ENCODE results near the gene MT1HL1. TPM values are rescaled to one million over a fixed set of nuclear protein-coding genes. Genes with fewer than 3 reads are reported as not detected.

Gene MT1HL1
- total and polyA plus RNA-seq, 4 donors, result 0.78 TPM; not detected in 3

DNA sequence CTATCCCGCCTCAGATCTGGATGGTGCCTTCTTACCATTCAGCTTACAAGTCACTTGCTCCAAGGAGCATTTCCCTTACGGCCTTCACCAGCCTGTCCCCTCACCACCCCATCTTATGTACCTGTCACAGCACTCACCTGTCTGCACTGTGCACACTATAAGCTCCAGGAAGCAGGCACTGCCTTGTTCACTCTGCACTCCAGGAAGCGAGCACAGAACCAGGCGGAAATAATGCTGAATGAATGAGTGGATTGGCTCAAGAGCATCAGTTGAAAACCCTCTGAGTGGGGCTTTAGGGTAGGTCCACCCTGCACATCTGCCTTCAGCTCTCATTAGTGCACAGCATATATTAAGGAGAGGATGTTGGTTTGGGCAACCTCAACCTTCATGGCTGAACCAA lies 28.8 kb upstream of the MT1HL1 start (continued):
- TF ChIP-seq, protein P1, sequence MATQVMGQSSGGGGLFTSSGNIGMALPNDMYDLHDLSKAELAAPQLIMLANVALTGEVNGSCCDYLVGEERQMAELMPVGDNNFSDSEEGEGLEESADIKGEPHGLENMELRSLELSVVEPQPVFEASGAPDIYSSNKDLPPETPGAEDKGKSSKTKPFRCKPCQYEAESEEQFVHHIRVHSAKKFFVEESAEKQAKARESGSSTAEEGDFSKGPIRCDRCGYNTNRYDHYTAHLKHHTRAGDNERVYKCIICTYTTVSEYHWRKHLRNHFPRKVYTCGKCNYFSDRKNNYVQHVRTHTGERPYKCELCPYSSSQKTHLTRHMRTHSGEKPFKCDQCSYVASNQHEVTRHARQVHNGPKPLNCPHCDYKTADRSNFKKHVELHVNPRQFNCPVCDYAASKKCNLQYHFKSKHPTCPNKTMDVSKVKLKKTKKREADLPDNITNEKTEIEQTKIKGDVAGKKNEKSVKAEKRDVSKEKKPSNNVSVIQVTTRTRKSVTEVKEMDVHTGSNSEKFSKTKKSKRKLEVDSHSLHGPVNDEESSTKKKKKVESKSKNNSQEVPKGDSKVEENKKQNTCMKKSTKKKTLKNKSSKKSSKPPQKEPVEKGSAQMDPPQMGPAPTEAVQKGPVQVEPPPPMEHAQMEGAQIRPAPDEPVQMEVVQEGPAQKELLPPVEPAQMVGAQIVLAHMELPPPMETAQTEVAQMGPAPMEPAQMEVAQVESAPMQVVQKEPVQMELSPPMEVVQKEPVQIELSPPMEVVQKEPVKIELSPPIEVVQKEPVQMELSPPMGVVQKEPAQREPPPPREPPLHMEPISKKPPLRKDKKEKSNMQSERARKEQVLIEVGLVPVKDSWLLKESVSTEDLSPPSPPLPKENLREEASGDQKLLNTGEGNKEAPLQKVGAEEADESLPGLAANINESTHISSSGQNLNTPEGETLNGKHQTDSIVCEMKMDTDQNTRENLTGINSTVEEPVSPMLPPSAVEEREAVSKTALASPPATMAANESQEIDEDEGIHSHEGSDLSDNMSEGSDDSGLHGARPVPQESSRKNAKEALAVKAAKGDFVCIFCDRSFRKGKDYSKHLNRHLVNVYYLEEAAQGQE (IDR thresholded peaks at IDR 0.05), result no peak

DNA sequence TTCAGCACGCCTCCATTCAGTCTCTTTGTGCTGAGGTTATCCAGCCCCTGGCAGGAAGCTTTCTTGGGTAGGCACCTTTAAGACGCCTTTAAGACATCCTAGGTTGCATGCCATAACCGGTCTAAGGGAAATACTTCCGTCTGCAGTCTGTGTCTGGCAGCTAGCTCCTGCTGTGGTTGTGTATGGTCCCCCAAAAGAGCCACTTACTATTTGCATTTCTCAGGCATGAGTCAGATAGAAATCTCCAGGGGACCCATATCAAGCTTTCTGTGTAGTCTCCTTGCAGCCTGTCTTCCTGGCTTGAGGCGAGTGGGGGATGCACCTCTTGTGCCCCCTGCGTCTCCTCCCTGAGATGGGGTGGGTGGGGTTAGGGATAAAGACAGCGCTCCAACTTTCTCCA lies 27.8 kb upstream of the MT1HL1 start:
- no peaks in the 10 kb centered on the region for H3K36me3 ChIP-seq (ENCODE audit: control insufficient read depth in 4 of 4, insufficient read depth in 3 of 4, low read depth in 1 of 4, low read length in 3 of 4)
- no peak for TF ChIP-seq FOXA1 (IDR thresholded peaks at IDR 0.05)
- TF ChIP-seq, protein P2, sequence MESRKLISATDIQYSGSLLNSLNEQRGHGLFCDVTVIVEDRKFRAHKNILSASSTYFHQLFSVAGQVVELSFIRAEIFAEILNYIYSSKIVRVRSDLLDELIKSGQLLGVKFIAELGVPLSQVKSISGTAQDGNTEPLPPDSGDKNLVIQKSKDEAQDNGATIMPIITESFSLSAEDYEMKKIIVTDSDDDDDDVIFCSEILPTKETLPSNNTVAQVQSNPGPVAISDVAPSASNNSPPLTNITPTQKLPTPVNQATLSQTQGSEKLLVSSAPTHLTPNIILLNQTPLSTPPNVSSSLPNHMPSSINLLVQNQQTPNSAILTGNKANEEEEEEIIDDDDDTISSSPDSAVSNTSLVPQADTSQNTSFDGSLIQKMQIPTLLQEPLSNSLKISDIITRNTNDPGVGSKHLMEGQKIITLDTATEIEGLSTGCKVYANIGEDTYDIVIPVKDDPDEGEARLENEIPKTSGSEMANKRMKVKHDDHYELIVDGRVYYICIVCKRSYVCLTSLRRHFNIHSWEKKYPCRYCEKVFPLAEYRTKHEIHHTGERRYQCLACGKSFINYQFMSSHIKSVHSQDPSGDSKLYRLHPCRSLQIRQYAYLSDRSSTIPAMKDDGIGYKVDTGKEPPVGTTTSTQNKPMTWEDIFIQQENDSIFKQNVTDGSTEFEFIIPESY (IDR thresholded peaks at IDR 0.05), result no peak
- TF ChIP-seq RAD21 (IDR thresholded peaks at IDR 0.05), result no peak
- TF ChIP-seq NR2F2 (IDR thresholded peaks at IDR 0.05), result no peak
- no peak for TF ChIP-seq HNF4G (IDR thresholded peaks at IDR 0.05)
- no peak for TF ChIP-seq HNF4A (conservative IDR thresholded peaks at IDR 0.05)
- no peak for TF ChIP-seq JUND (IDR thresholded peaks at IDR 0.05)
- no peak for TF ChIP-seq FOXA2 (IDR thresholded peaks at IDR 0.05)
- TF ChIP-seq RXRA (IDR thresholded peaks at IDR 0.05), result no peak
- TF ChIP-seq, protein P3, sequence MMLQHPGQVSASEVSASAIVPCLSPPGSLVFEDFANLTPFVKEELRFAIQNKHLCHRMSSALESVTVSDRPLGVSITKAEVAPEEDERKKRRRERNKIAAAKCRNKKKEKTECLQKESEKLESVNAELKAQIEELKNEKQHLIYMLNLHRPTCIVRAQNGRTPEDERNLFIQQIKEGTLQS (IDR thresholded peaks at IDR 0.05), result no peak
- no peak overlapping the region for H3K9ac ChIP-seq (ENCODE audit: low read depth in 1 of 2, low read length in 2 of 2)
- WGBS, result 45% methylated on average over 7 of the region's 7 CpGs
- H3K4me1 ChIP-seq (ENCODE audit: control insufficient read depth in 4 of 4, insufficient read depth in 4 of 4, low read length in 3 of 4), result no peaks in the 10 kb centered on the region
- H3K27me3 ChIP-seq (ENCODE audit: control insufficient read depth in 4 of 4, insufficient read depth in 4 of 4, low read length in 3 of 4), result peaks cover 0 to 4% (median 0%) of the 10 kb centered on the region in 4 donors
- H3K9me3 ChIP-seq (ENCODE audit: control insufficient read depth in 4 of 4, low read length in 3 of 4), result no peaks in the 10 kb centered on the region
- no peak overlapping the region for H3K27ac ChIP-seq (ENCODE audit: low read depth in 1 of 2, low read length in 2 of 2)
- no peak overlapping the region for H3K4me3 ChIP-seq (ENCODE audit: low read depth in 1 of 3, low read length in 3 of 3)
- no peak for DNase-seq (ENCODE audit: low spot score)

DNA sequence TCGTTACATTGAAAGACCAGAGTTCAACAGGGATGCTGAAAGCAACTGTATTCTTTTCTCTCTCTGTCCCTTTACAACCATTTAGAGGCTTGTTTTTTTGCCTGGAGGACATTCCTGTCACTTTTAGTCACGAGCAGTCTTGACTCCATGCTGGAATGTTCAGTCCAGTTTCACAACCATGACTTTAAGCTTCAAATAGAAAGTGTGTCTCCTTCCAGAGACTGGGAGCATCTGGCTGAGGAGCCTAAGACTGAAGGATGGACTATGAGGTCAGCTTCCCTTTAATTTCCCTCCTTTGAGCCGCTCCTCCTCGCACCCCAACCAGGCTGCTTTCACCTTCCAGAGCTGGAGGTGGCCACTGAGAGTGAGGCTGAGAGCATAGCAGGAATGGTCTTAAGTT lies 27.2 kb upstream of the MT1HL1 start:
- Histone ChIP-seq H3K4me1 (ENCODE audit: control insufficient read depth in 4 of 4, insufficient read depth in 4 of 4, low read length in 3 of 4) (no peaks in the 10 kb centered on the region), H3K36me3 (ENCODE audit: control insufficient read depth in 4 of 4, insufficient read depth in 3 of 4, low read depth in 1 of 4, low read length in 3 of 4) (no peaks in the 10 kb centered on the region), H3K27ac (ENCODE audit: low read depth in 1 of 2, low read length in 2 of 2) (no peak overlapping the region), H3K27me3 (ENCODE audit: control insufficient read depth in 4 of 4, insufficient read depth in 4 of 4, low read length in 3 of 4) (peaks cover 0 to 4% (median 0%) of the 10 kb centered on the region in 4 donors), H3K4me3 (ENCODE audit: low read depth in 1 of 3, low read length in 3 of 3) (no peak overlapping the region), H3K9me3 (ENCODE audit: control insufficient read depth in 4 of 4, low read length in 3 of 4) (no peaks in the 10 kb centered on the region), H3K9ac (ENCODE audit: low read depth in 1 of 2, low read length in 2 of 2) (no peak overlapping the region)
- no peak for DNase-seq (ENCODE audit: low spot score)
- WGBS, result 55% methylated on average over 4 of the region's 4 CpGs
- TF ChIP-seq HNF4G (IDR thresholded peaks at IDR 0.05) (no peak), YY1 (IDR thresholded peaks at IDR 0.05) (no peak), RXRA (IDR thresholded peaks at IDR 0.05) (no peak), EGR1 (IDR thresholded peaks at IDR 0.05; ENCODE audit: low read depth in 2 of 2) (no peak), HNF4A (conservative IDR thresholded peaks at IDR 0.05) (no peak), JUND (IDR thresholded peaks at IDR 0.05) (no peak), SP1 (IDR thresholded peaks at IDR 0.05) (no peak), FOXA2 (IDR thresholded peaks at IDR 0.05) (no peak), FOXA1 (IDR thresholded peaks at IDR 0.05) (no peak)
- TF ChIP-seq, protein P1 (IDR thresholded peaks at IDR 0.05), result no peak
- TF ChIP-seq, protein P3 (IDR thresholded peaks at IDR 0.05), result no peak
- TF ChIP-seq, protein P2 (IDR thresholded peaks at IDR 0.05), result no peak
- TF ChIP-seq, protein P4, sequence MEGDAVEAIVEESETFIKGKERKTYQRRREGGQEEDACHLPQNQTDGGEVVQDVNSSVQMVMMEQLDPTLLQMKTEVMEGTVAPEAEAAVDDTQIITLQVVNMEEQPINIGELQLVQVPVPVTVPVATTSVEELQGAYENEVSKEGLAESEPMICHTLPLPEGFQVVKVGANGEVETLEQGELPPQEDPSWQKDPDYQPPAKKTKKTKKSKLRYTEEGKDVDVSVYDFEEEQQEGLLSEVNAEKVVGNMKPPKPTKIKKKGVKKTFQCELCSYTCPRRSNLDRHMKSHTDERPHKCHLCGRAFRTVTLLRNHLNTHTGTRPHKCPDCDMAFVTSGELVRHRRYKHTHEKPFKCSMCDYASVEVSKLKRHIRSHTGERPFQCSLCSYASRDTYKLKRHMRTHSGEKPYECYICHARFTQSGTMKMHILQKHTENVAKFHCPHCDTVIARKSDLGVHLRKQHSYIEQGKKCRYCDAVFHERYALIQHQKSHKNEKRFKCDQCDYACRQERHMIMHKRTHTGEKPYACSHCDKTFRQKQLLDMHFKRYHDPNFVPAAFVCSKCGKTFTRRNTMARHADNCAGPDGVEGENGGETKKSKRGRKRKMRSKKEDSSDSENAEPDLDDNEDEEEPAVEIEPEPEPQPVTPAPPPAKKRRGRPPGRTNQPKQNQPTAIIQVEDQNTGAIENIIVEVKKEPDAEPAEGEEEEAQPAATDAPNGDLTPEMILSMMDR (IDR thresholded peaks at IDR 0.05; ENCODE audit: low read depth, low read length, missing input control), result no peak
